NCI-H446 (cell line): ENCODE data around the gene LRP8.

Experiments used
- DNase-seq, 2 experiments: peaks; one replicate each; lab custom pipeline; 2025; lab: John Stamatoyannopoulos, UW

LRP8 gene

GRCh38 chr1:53305650-53306049 lies 22.2 kb downstream of the LRP8 start:
- DNase-seq = peak in 1 of 2 experiments; percentile 53

GRCh38 chr1:53304527-53304926 lies 23.3 kb downstream of the LRP8 start:
- no peak for DNase-seq

- peak; percentile 85 to 91 for DNase-seq
Observed at GRCh38 chr1:53303726-53304515, 23.9 kb downstream of the LRP8 start.

GRCh38 chr1:53303243-53303642 lies 24.6 kb downstream of the LRP8 start:
- DNase-seq = no peak

- DNase-seq = no peak
Observed at GRCh38 chr1:53299233-53299632, 28.6 kb downstream of the LRP8 start.

- no peak for DNase-seq
Observed at GRCh38 chr1:53298045-53298637, 29.7 kb downstream of the LRP8 start.

- DNase-seq = no peak
Observed at GRCh38 chr1:53297195-53297594, 30.7 kb downstream of the LRP8 start.

- no peak for DNase-seq
Observed at GRCh38 chr1:53296117-53296749, 31.6 kb downstream of the LRP8 start.

GRCh38 chr1:53295726-53296116 lies 32.1 kb downstream of the LRP8 start:
- no peak for DNase-seq

- no peak for DNase-seq
Observed at GRCh38 chr1:53295295-53295694, 32.6 kb downstream of the LRP8 start.

GRCh38 chr1:53294567-53294966 lies 33.3 kb downstream of the LRP8 start:
- DNase-seq = no peak

GRCh38 chr1:53294061-53294460 lies 33.8 kb downstream of the LRP8 start:
- no peak for DNase-seq

- DNase-seq = no peak
Observed at GRCh38 chr1:53293123-53293522, 34.7 kb downstream of the LRP8 start.

GRCh38 chr1:53292690-53293089 lies 35.2 kb downstream of the LRP8 start:
- no peak for DNase-seq

- no peak for DNase-seq
Observed at GRCh38 chr1:53291574-53291973, 36.3 kb downstream of the LRP8 start.

GRCh38 chr1:53288790-53289429 lies 39.0 kb downstream of the LRP8 start:
- no peak for DNase-seq

- DNase-seq = no peak
Observed at GRCh38 chr1:53288002-53288789, 39.7 kb downstream of the LRP8 start.

GRCh38 chr1:53286955-53287354 lies 40.9 kb downstream of the LRP8 start:
- peak in 1 of 2 experiments; percentile 72 for DNase-seq

GRCh38 chr1:53285969-53286760 lies 41.7 kb downstream of the LRP8 start:
- DNase-seq = no peak

- DNase-seq = no peak
Observed at GRCh38 chr1:53285546-53285945, 42.3 kb downstream of the LRP8 start.
